DND-41 (cell line): ENCODE results near the gene SLC2A14.
"Not testable (repeated sequence)": the region's sequence is repeated elsewhere in the genome, so short reads cannot be mapped to it uniquely, and the experiment has no call there.

Experiments
- ATAC-seq: fragments of 200-7000 bp; cut with Tn5 transposase; 3 replicates; pipeline ENCODE4 v1.9.1; 2021; ENCODE audit warnings: low read depth; ENCODE audit not compliant: insufficient read depth
- DNase-seq: peaks from one replicate; pipeline ENCODE4 v3.0.0-alpha.2; 2020
- H2AFZ ChIP-seq: 2 replicates; pipeline ENCODE4 v1.6.0; 2012; ENCODE audit warnings: low read depth, low read length
- H3K27ac ChIP-seq: 2 replicates; pipeline ENCODE4 v1.5.1; 2012; ENCODE audit warnings: low read length, inconsistent platforms
- H3K27me3 ChIP-seq: fragments of 200-600 bp; sonication (generic); 2 replicates; pipeline ENCODE4 v1.6.0; 2012; ENCODE audit warnings: low read length, mild to moderate bottlenecking, inconsistent platforms; ENCODE audit not compliant: insufficient read depth, poor library complexity
- H3K36me3 ChIP-seq: 2 replicates; pipeline ENCODE4 v1.5.1; 2012; ENCODE audit warnings: low read length, inconsistent platforms; ENCODE audit not compliant: insufficient read depth
- H3K4me1 ChIP-seq: 2 replicates; pipeline ENCODE4 v1.5.1; 2012; ENCODE audit warnings: mild to moderate bottlenecking, low read length; ENCODE audit not compliant: insufficient read depth
- H3K4me2 ChIP-seq: 2 replicates; pipeline ENCODE4 v1.6.0; 2012; ENCODE audit warnings: mild to moderate bottlenecking, moderate library complexity, low read length, inconsistent platforms; ENCODE audit not compliant: insufficient read depth
- H3K4me3 ChIP-seq, 2 experiments: fragments of 200-600 bp in 1 of 2; shearing (Covaris generic) in 1 of 2; 2 replicates each; pipeline ENCODE4 v1.5.1; 2012 to 2016; ENCODE audit warnings: inconsistent platforms in 2 of 2, low read length in 2 of 2, mild to moderate bottlenecking in 2 of 2, low read depth in 1 of 2, moderate library complexity in 1 of 2
- H3K79me2 ChIP-seq: 2 replicates; pipeline ENCODE4 v1.6.0; 2012; ENCODE audit warnings: low read length, inconsistent platforms; ENCODE audit not compliant: insufficient read depth
- H3K9ac ChIP-seq: 2 replicates; pipeline ENCODE4 v1.6.0; 2012; ENCODE audit warnings: low read depth, mild to moderate bottlenecking, inconsistent platforms, low read length, moderate library complexity
- H3K9me3 ChIP-seq: 2 replicates; pipeline ENCODE4 v1.5.1; 2012; ENCODE audit warnings: low read length, moderate library complexity, mild to moderate bottlenecking, inconsistent platforms; ENCODE audit not compliant: insufficient read depth, severe bottlenecking
- H4K20me1 ChIP-seq: 2 replicates; pipeline ENCODE4 v1.6.0; 2012; ENCODE audit warnings: low read length; ENCODE audit not compliant: insufficient read depth
- CTCF ChIP-seq: IDR thresholded peaks from 2 replicates; pipeline ENCODE4 v1.5.1; 2012; ENCODE audit warnings: borderline replicate concordance, low read length, moderate library complexity, mild to moderate bottlenecking; ENCODE audit not compliant: poor library complexity, severe bottlenecking; ENCODE audit errors: extremely low read depth
- EZH2 ChIP-seq: IDR thresholded peaks from 3 replicates; pipeline ENCODE4 v1.6.1; 2012; ENCODE audit warnings: borderline replicate concordance, low read depth, mild to moderate bottlenecking, moderate library complexity, low read length, inconsistent platforms; ENCODE audit not compliant: severe bottlenecking

SLC2A14 gene

GRCh38 chr12:7872566-7873319 is at the start of gene SLC2A14:
Gene SLC2A14, minus strand, starts transcription at chr12:7872915. Its CDS starts 3,035 bp downstream, at chr12:7869880.
- no peaks in the 10 kb centered on the region for H3K79me2 ChIP-seq
- TF ChIP-seq EZH2 (no peak), CTCF (no peak)
- H3K4me2 ChIP-seq: no peak within 1 kb of the TSS

GRCh38 chr12:7921181-7921580 is 48.5 kb upstream of the SLC2A14 start:
- not testable (repeated sequence) for H4K20me1 ChIP-seq, H3K27ac ChIP-seq, H3K79me2 ChIP-seq, H3K4me3 ChIP-seq, DNase-seq, H3K4me2 ChIP-seq, H3K9me3 ChIP-seq, H3K9ac ChIP-seq, H3K27me3 ChIP-seq, H2AFZ ChIP-seq, H3K4me1 ChIP-seq, ATAC-seq
- H3K36me3 ChIP-seq: peaks cover 64% of the 10 kb centered on the region

More at GRCh38 chr12:7872566-7873319, at the start of gene SLC2A14:
- no peaks in the 10 kb centered on the region for H4K20me1 ChIP-seq
- H3K9me3 ChIP-seq: no peaks in the 10 kb centered on the region
- no peak within 1 kb of the TSS for H3K4me3 ChIP-seq
- ATAC-seq: no peak
- no peaks in the 10 kb centered on the region for H3K36me3 ChIP-seq
- H3K27ac ChIP-seq: no peak within 1 kb of the TSS
- H3K9ac ChIP-seq: no peak within 1 kb of the TSS
- H3K4me1 ChIP-seq: no peaks in the 10 kb centered on the region
- H3K27me3 ChIP-seq: no peaks in the 10 kb centered on the region
- no peak for DNase-seq
- no peak within 1 kb of the TSS; the same call in 1 of the 2 replicates for H2AFZ ChIP-seq

- DNase-seq, H4K20me1 ChIP-seq, H3K27ac ChIP-seq, ATAC-seq, H3K79me2 ChIP-seq, H2AFZ ChIP-seq, H3K4me3 ChIP-seq, H3K9me3 ChIP-seq, H3K27me3 ChIP-seq, H3K4me2 ChIP-seq, H3K4me1 ChIP-seq, H3K9ac ChIP-seq: not testable (repeated sequence)
- peaks cover 43% of the 10 kb centered on the region for H3K36me3 ChIP-seq
These were observed 45.5 kb upstream of the SLC2A14 start for GRCh38 chr12:7918268-7918590.

- Histone ChIP-seq H3K27ac (no peak overlapping the region), H3K9ac (no peak overlapping the region), H4K20me1 (peaks cover 3% of the 10 kb centered on the region; the same call in 1 of the 2 replicates), H3K4me2 (no peak overlapping the region), H3K27me3 (no peaks in the 10 kb centered on the region), H3K36me3 (peaks cover 37% of the 10 kb centered on the region), H3K9me3 (no peaks in the 10 kb centered on the region), H3K79me2 (no peaks in the 10 kb centered on the region), H3K4me3 (no peak overlapping the region), H2AFZ (no peak overlapping the region), H3K4me1 (no peaks in the 10 kb centered on the region)
- TF ChIP-seq CTCF (no peak), EZH2 (no peak)
- ATAC-seq (no peak), DNase-seq (no peak)
These were observed 44.9 kb upstream of the SLC2A14 start for GRCh38 chr12:7917392-7918267.
